Erythroblast (primary cell): Measurements from ENCODE around the gene LIN37.

Experiments
- GATA1 ChIP-seq: IDR thresholded peaks from 2 replicates; pipeline ENCODE4 v1.6.1; 2011; ENCODE audit warnings: low read depth, mild to moderate bottlenecking, control low read depth, low read length, moderate library complexity
- POLR2A ChIP-seq: IDR thresholded peaks from 2 replicates; pipeline ENCODE4 v1.6.1; 2011; ENCODE audit warnings: mild to moderate bottlenecking, low read length

DNA sequence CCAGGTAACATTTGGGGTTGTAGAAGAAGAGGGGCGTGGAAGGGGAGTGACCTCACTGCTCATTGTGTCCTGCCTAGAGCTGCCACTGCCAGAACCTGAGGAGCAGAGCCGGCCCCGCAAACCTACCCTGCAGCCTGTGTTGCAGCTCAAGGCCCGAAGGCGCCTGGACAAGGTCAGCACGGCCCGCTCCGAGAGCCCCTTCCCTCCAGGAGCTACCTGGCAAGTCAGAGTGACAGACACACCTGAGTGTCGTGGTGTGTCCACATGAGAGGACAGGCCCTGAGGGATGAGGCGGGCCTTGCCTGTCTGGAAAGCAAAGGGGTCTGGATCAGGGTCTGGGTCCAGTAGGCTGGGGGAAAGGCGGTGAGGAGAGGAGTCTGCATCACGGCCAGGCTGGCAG, 23.8 kb upstream of the LIN37 start:
- TF ChIP-seq POLR2A (no peak), GATA1 (no peak)
